ENCODE data around the gene EGLN3. TPM values are rescaled to one million over a fixed set of nuclear protein-coding genes. Genes with fewer than 3 reads are reported as not detected.

EGLN3 gene
- total RNA-seq, 1 donor from 2014 or later: 51.0 TPM

- intact Hi-C loops (cut with micrococcal nuclease): no loop called here
These were observed 71.1 kb downstream of the EGLN3 start for GRCh38 chr14:33879684-33880286.

GRCh38 chr14:33876274-33876673 lies 74.6 kb downstream of the EGLN3 start:
- intact Hi-C loops (cut with micrococcal nuclease): no loop called here

Measured in T-helper 2 cell treated with Interferon-gamma antibody and Interleukin-4, amounts not matched to agents 100 ng/mL and 5 ng/mL, for 36 hours (primary cell).